K562 (cell line): ENCODE results near the gene METTL25B. TPM values are rescaled to one million over a fixed set of nuclear protein-coding genes. Genes with fewer than 3 reads are reported as not detected.

Source experiments
- CBX8 ChIP-seq: fragments of 200-600 bp; sonication (generic); IDR thresholded peaks from 2 replicates; pipeline ENCODE4 v1.6.1; 2012; ENCODE audit warnings: borderline replicate concordance, mixed run types, low read depth, mild to moderate bottlenecking, moderate library complexity, mixed read lengths, low read length, control low read depth, inconsistent platforms; ENCODE audit not compliant: poor library complexity, severe bottlenecking; ENCODE audit errors: extremely low read depth
- CC2D1A ChIP-seq: fragments of 450-650 bp; IDR thresholded peaks from 2 replicates; pipeline ENCODE4 v1.6.1; 2017; ENCODE audit warnings: mild to moderate bottlenecking
- CTCF ChIP-seq, 3 experiments: IDR thresholded peaks in 2 of 3; conservative IDR thresholded peaks in 1 of 3; 2 replicates each; pipeline ENCODE4 v1.5.1; 2011 to 2012; ENCODE audit warnings: low read length in 3 of 3, mild to moderate bottlenecking in 3 of 3, control low read depth in 2 of 3, improper control_type of control experiment in 1 of 3, inconsistent platforms in 1 of 3, low read depth in 1 of 3, mixed read lengths in 1 of 3, moderate library complexity in 1 of 3; ENCODE audit not compliant: insufficient read depth in 2 of 3
- ELK1 ChIP-seq: sonication (generic); formaldehyde crosslinking; IDR thresholded peaks from 2 replicates; pipeline ENCODE4 v1.8.1; 2022; ENCODE audit warnings: missing genetic modification reagents
- EP300 ChIP-seq: IDR thresholded peaks from 2 replicates; pipeline ENCODE4 v1.6.1; 2012; ENCODE audit warnings: low read length, improper control_type of control experiment
- FIP1L1 ChIP-seq: fragments of 200-400 bp; formaldehyde crosslinking; IDR thresholded peaks from 2 replicates; pipeline ENCODE4 v1.6.1; 2018; ENCODE audit warnings: mild to moderate bottlenecking, low read depth, low read length; ENCODE audit not compliant: poor library complexity, severe bottlenecking
- FOSL1 ChIP-seq: fragments of 200-800 bp; sonication (Bioruptor generic); conservative IDR thresholded peaks from 2 replicates; pipeline ENCODE4 v1.6.1; 2016; ENCODE audit warnings: missing genetic modification characterization, missing compliant biosample characterization
- FOXA1 ChIP-seq: fragments of 450-650 bp; IDR thresholded peaks from 2 replicates; pipeline ENCODE4 v1.6.1; 2016; ENCODE audit warnings: mild to moderate bottlenecking, borderline replicate concordance
- MYBL2 ChIP-seq, 2 experiments: fragments of 450-650 bp in 1 of 2; sonication (generic) in 1 of 2; formaldehyde crosslinking in 1 of 2; IDR thresholded peaks; 2 replicates each; pipeline versions ENCODE4 v1.6.1 to v1.8.1; 2017 to 2022; ENCODE audit warnings: borderline replicate concordance in 1 of 2, inconsistent platforms in 1 of 2, low read depth in 1 of 2, mild to moderate bottlenecking in 1 of 2, missing genetic modification reagents in 1 of 2, moderate library complexity in 1 of 2
- NCOA2 ChIP-seq, 2 experiments: fragments of 450-650 bp; IDR thresholded peaks; 2 replicates each; pipeline ENCODE4 v1.6.1; 2018; ENCODE audit warnings: mild to moderate bottlenecking in 2 of 2, moderate library complexity in 1 of 2; ENCODE audit not compliant: partially characterized antibody in 2 of 2
- NCOA6 ChIP-seq: fragments of 450-650 bp; IDR thresholded peaks from 2 replicates; pipeline ENCODE4 v1.6.1; 2017; ENCODE audit warnings: mild to moderate bottlenecking
- NFIC ChIP-seq: fragments of 450-650 bp; IDR thresholded peaks from 2 replicates; pipeline ENCODE4 v1.6.1; 2017; ENCODE audit warnings: mild to moderate bottlenecking, inconsistent platforms
- SMAD4 ChIP-seq: fragments of 250-450 bp; sonication (Bioruptor Pico); conservative IDR thresholded peaks from 2 replicates; pipeline ENCODE4 v1.8.0; 2021; ENCODE audit warnings: inconsistent platforms, mild to moderate bottlenecking, moderate library complexity
- THAP7 ChIP-seq: fragments of 250-450 bp; sonication (Bioruptor Pico); IDR thresholded peaks from 2 replicates; pipeline ENCODE4 v1.5.0; 2021
- ZBTB12 ChIP-seq: fragments of 250-450 bp; sonication (Bioruptor Pico); IDR thresholded peaks from 2 replicates; pipeline ENCODE4 v1.4.0; 2020
- ZBTB5 ChIP-seq: fragments of 450-650 bp; IDR thresholded peaks from 2 replicates; pipeline ENCODE4 v1.6.1; 2017; ENCODE audit warnings: antibody characterized with exemption
- ZKSCAN1 ChIP-seq: fragments of 150-350 bp; IDR thresholded peaks from 2 replicates; pipeline ENCODE4 v1.6.1; 2016; ENCODE audit warnings: low read depth, low read length
- ZKSCAN3 ChIP-seq: fragments of 250-450 bp; sonication (Bioruptor Pico); IDR thresholded peaks from 2 replicates; pipeline ENCODE4 v1.4.0; 2020
- ZNF75A ChIP-seq: fragments of 450-650 bp; formaldehyde crosslinking; IDR thresholded peaks from 2 replicates; pipeline ENCODE4 v1.4.0; 2020; ENCODE audit warnings: mild to moderate bottlenecking
- polyA plus RNA-seq, 8 experiments: library from polyadenylated mRNA; depleted of rRNA in 4 of 8; stranded (reverse) in 5 of 8; unstranded in 3 of 8; fragments of >200 nt; fragmentation: Nextera tagmentation in 2 of 8; fragmentation: Illumina TruSeq in 1 of 8; extraction: Ambion mirVana in 2 of 8; extraction: Trizol in 1 of 8; gene quantifications; 2 replicates each; pipeline versions ENCODE4 v1.2.1 to v1.2.3, GENCODE V29; 2011 to 2014; ENCODE audit warnings: inconsistent platforms in 1 of 8, missing spikeins in 1 of 8
- total RNA-seq, 7 experiments: library from RNA; depleted of rRNA in 6 of 7; stranded (reverse); fragments of >200 nt in 6 of 7; fragmentation: Illumina TruSeq in 2 of 7; extraction: Trizol in 2 of 7; gene quantifications; 2 replicates each; pipeline versions ENCODE4 v1.2.1 to v1.2.3, GENCODE V29; 2011 to 2021; ENCODE audit warnings: low replicate concordance in 1 of 7

METTL25B gene
- total and polyA plus RNA-seq, 9 of the 15 experiments (the other 6 are each of a cell fraction or from before 2014, with no cell fraction given) = 7.7 to 48.3 (median 33.1) TPM

GRCh38 chr1:156772728-156773497, 44.6 kb downstream of the METTL25B start (continued):
- no peak for TF ChIP-seq FIP1L1
- no peak for TF ChIP-seq ZKSCAN1
- TF ChIP-seq ZNF75A (CRISPR knock-in tag) = no peak
- TF ChIP-seq CTCF (IDR thresholded peaks at IDR 0.05 in 2 of 3, conservative IDR thresholded peaks at IDR 0.05 in 1 of 3; ENCODE audit: insufficient read depth in 2 of 3, low read depth in 1 of 3, low read length in 3 of 3) = 0 out of 6 replicates have a peak, but pooled peaks of 1 of the 3 experiments have one; percentile 3
- TF ChIP-seq THAP7 (CRISPR knock-in tag) = no peak
- no peak for TF ChIP-seq ZBTB12 (CRISPR knock-in tag)
- TF ChIP-seq CBX8 = no peak
- TF ChIP-seq SMAD4 (CRISPR knock-in tag) = peak; percentile 71
- no peak for TF ChIP-seq ELK1 (CRISPR knock-in tag)
- peak; percentile 32 for TF ChIP-seq FOSL1 (tag)
- no peak for TF ChIP-seq ZKSCAN3
- TF ChIP-seq NCOA6 = no peak
- TF ChIP-seq NFIC = no peak
- TF ChIP-seq EP300 = peak; percentile 59; the same call in 1 of the 2 replicates
- no peak for TF ChIP-seq CC2D1A
- no peak for TF ChIP-seq NCOA2 (IDR thresholded peaks at IDR 0.05; ENCODE audit: partially characterized antibody in 2 of 2)
- TF ChIP-seq MYBL2 (IDR thresholded peaks at IDR 0.05; ENCODE audit: low read depth) = no peak
- no peak for TF ChIP-seq MYBL2 (CRISPR knock-in tag; IDR thresholded peaks at IDR 0.05; ENCODE audit: borderline replicate concordance)
- no peak for TF ChIP-seq ZBTB5
- TF ChIP-seq FOXA1 = no peak
